Measurements from ENCODE around the gene PTPN1.
A peak's percentile ranks its signal among the peaks of the same experiment; 100 is the strongest.
"Not testable (repeated sequence)": the region's sequence is repeated elsewhere in the genome, so short reads cannot be mapped to it uniquely, and the experiment has no call there.

The PTPN1 gene

DNA sequence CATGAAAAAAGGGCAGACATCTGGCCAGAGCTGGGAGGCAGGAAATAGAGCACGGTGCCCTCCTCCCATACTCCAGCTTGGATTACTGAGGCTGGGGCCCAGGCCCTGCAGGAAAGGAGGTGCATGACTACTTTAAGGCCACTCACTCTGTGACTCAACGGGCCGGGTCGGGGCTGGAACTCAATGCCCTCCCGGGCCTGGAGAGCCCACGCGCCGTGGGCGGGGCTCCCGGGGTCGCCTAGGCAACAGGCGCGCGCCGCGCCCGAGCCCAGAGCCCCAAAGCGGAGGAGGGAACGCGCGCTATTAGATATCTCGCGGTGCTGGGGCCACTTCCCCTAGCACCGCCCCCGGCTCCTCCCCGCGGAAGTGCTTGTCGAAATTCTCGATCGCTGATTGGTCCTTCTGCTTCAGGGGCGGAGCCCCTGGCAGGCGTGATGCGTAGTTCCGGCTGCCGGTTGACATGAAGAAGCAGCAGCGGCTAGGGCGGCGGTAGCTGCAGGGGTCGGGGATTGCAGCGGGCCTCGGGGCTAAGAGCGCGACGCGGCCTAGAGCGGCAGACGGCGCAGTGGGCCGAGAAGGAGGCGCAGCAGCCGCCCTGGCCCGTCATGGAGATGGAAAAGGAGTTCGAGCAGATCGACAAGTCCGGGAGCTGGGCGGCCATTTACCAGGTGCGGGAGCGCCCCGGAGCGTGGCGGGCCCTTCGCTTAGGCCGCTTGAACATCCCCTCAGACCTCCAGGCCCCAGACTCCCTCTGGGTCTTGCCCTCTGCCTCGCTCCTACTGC lies at the start of gene PTPN1:
PTPN1 (plus strand) TSS at position 461 of the 783 bp plus-strand sequence; CDS start at position 606, 145 bp downstream.
- peak; percentile 99 for DNase-seq

DNA sequence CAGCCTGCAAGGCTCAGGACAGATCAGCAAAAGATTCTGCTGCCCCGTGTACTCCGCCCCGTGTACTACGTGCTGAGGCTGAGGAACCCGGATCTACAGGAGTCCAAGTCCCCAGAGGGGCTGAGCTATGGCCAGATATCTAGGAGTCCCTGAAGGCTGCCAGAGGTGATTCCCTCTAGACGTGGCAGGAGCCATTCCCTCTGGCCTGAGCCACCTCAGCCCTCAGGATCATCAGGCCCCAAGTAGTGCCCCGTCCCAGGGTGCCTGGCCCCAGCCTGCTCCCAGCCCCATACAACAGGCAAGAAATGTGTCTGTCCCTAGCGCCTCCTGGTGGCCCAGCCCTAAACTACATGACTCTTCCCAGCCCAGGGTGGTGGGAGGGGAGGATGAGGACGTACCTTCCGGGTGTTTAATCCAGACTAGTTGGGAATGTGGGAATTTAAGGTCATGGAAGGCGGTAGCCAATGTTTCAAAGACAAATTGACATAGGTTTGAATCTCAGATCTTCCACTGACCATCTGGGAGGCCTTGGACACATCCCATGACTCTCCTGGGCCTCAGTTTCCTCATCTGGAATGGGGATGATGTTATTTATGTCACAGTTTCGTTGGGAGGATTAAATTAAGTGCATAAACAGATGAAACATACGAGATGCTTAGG lies 49.4 kb upstream of the PTPN1 start:
- peak; percentile 72 for DNase-seq

DNA sequence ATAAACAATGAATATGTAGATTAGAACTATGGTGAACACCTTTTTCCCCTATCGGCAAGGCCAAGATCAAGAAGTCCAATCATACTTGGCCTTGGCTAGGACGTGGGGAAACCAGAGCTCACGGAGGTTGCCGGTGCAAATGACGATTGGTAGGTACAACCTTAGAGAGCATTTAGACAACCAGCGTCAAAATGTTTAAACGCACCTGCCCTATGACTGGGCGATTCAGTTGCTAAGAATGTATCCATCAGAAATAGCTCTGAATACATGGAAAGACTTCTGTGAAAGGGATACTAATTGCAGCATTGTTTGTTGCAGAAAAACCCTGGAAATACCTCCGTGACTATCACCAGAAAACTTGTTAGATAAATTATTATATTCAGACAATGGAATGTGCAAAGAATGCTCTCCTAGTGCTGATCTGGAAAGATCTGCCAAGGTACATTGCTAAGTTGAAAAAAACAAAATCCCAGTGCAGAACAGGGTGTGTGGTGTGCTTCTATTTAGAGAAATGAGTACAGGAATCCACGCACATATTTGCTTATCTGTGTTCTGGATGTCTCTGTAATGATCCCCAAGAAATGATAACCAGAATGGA lies 48.0 kb upstream of the PTPN1 start:
- DNase-seq: no peak

DNA sequence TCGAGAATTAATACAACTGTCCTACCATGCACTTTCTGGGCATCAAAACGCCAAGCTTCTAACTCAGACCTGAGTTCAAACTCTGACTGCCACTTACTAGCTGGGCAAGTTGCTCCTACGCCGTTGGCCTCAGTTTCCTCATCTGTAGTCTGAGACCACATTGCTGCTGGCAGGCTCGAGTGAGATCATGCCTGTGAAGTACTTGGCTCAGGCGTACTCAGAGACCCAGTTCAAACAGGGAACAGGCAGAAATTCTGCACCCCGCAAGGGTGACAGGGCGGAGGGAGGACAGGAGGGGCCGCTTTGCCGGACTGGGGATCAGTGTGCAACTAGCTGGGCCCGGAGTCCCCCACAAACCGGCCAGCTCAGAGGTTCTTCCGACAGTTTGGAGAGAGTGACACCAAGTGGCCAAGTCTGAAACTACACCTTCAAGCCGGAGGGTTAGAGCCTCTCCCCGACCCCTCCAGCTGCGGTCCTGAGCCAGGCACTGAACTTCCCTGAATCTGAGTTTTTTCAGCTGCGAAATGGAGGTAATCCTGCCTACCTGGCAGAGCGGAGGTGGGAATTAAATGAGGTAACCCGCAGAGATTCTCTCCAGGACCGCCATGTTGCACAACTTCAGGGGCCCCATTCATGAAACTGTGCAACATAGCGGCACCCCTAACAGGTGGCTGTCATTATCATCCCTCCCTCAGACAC lies 46.0 kb upstream of the PTPN1 start:
- DNase-seq: peak; percentile 69

- DNase-seq: no peak
These were observed 45.2 kb upstream of the PTPN1 start for GRCh38 chr20:50464725-50465650.

GRCh38 chr20:50467174-50467573 lies 43.0 kb upstream of the PTPN1 start:
- no peak for DNase-seq

DNA sequence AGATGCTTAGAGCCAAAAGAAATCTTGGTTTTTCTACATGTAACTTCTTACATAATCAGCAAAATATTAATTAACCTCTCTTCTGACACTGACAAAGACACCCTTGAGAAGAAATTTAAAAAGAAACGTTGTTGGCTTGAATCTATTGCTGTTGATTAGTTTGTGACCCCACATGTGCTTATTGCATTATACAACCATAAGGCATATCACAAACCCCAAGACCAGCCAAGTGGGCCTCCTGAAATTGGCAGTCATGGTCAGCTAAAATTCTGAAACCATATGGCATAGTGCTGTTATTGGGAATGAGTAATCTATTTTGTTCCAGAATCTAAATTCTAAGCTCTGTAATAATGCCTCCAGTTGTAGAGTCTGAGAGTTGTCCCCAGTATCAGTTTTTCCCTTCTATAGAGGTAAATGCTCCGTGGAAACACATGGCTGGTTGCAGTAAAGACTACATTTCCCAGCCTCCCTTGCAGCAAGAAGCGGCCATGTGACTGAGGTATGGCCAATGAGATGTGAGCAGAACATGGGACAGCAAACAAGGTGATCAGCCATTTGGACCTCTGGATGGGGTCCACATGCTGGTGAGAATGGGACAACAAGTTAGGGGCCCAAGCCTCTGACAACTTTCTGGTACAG lies 42.3 kb upstream of the PTPN1 start:
- DNase-seq: peak; percentile 28

DNA sequence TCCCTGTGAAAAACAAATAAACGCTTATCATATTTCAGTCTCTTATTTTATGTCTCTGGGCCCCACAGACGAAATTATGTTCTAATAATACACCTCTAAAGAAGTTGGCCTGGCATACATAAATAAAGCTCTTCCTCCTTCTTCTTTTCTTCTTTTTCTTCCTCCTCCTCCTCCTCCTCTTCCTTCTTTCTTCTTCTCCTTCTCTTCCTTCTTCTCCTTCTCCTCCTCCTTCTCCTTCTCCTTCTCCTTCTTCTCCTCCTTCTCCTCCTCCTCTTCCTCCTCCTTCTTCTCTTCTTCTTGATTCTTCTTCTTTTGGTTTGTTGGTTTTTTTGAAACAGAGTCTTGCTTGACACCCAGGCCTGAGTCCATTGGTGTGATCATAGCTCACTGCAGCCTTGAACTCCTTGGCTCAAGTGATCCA lies 41.8 kb upstream of the PTPN1 start:
- DNase-seq: no peak

- no peak for DNase-seq
These were observed 40.9 kb upstream of the PTPN1 start for GRCh38 chr20:50469176-50469723.

DNA sequence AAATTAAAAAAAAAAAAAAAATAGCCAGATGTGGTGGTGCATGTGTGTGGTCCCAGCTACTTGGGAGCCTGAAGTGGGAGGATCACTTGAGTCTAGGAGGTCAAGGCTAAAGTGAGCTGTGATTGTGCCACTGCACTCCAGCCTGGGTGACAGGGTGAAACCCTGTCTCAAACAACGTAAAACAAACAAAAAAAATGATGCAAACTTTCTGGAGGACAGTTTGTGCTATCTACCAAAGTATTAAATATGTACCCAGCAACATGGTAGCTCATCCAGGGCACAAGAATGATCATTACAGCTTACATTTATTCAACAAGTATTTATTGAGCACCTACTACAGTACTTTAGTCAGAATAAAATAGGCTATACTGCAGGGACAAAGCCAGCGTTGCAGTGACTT lies 40.4 kb upstream of the PTPN1 start:
- no peak for DNase-seq

GRCh38 chr20:50470264-50470858 lies 39.8 kb upstream of the PTPN1 start:
- no peak for DNase-seq

DNA sequence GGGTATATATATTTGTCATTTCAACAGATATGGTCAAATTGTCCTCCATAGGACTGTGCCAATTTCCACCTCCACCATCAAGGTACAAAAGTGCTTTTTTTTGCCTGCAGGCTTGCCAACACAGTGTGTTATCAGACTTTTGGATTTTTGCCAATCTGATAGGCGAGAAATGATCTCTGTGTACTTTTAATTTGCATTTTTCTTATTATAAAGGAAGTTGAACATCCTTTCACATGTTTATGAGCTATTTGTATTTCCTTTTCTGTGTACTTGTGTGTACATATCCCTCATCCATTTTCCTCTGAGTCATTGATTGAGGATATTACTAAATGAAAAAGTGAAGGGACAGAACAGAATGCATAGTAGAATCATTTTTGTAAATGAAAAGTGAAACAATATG lies 39.0 kb upstream of the PTPN1 start:
- DNase-seq: no peak

- DNase-seq: no peak
These were observed 37.2 kb upstream of the PTPN1 start for GRCh38 chr20:50472693-50473664.

- DNase-seq: not testable (repeated sequence)
These were observed 35.8 kb upstream of the PTPN1 start for GRCh38 chr20:50474356-50474755.

GRCh38 chr20:50475681-50476292 lies 34.4 kb upstream of the PTPN1 start:
- DNase-seq: no peak

GRCh38 chr20:50477239-50477872 lies 32.8 kb upstream of the PTPN1 start:
- no peak for DNase-seq

- DNase-seq: peak; percentile 83
These were observed 31.8 kb upstream of the PTPN1 start for GRCh38 chr20:50478162-50478990.

- no peak for DNase-seq
These were observed 28.4 kb upstream of the PTPN1 start for GRCh38 chr20:50481741-50482140.
